ENCODE results near the gene CREB3.

DNA sequence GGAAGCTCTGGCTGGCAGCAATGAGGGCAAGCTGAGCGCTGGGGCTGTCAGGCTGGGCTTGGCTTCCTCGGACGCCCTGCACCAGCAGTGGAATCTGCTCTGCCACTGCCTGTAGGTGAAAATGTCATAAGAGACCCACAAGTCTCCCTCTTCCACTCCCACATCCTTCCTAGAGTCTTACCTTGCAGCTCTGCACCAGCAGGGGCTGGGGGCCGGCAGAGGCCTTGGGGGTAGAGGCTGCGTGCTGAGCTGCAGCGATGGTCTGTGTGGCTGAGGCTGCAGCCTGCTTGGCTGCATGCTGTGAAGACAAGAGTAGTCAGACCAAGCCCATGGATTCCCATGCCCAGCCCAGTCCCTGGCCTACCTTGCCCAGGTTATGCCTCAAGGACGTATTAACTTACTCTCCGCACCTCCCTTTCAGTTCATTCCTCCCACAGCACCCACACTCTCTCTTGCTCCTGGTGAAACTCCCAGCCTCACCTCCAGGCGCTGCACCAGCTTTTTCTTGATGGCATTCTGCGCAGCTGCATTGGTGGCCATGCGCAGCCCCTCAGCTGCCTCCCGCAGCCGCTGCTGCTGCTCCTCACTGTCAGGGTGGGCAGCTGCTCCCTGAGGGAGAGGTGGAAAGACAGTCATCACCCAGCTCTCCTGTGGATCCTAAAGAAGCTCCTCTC, 17.8 kb upstream of the CREB3 start:
- TF ChIP-seq, protein P1, sequence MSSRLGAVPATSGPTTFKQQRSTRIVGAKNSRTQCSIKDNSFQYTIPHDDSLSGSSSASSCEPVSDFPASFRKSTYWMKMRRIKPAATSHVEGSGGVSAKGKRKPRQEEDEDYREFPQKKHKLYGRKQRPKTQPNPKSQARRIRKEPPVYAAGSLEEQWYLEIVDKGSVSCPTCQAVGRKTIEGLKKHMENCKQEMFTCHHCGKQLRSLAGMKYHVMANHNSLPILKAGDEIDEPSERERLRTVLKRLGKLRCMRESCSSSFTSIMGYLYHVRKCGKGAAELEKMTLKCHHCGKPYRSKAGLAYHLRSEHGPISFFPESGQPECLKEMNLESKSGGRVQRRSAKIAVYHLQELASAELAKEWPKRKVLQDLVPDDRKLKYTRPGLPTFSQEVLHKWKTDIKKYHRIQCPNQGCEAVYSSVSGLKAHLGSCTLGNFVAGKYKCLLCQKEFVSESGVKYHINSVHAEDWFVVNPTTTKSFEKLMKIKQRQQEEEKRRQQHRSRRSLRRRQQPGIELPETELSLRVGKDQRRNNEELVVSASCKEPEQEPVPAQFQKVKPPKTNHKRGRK (tag; IDR thresholded peaks at IDR 0.05), result no peak
- TF ChIP-seq, protein P2, sequence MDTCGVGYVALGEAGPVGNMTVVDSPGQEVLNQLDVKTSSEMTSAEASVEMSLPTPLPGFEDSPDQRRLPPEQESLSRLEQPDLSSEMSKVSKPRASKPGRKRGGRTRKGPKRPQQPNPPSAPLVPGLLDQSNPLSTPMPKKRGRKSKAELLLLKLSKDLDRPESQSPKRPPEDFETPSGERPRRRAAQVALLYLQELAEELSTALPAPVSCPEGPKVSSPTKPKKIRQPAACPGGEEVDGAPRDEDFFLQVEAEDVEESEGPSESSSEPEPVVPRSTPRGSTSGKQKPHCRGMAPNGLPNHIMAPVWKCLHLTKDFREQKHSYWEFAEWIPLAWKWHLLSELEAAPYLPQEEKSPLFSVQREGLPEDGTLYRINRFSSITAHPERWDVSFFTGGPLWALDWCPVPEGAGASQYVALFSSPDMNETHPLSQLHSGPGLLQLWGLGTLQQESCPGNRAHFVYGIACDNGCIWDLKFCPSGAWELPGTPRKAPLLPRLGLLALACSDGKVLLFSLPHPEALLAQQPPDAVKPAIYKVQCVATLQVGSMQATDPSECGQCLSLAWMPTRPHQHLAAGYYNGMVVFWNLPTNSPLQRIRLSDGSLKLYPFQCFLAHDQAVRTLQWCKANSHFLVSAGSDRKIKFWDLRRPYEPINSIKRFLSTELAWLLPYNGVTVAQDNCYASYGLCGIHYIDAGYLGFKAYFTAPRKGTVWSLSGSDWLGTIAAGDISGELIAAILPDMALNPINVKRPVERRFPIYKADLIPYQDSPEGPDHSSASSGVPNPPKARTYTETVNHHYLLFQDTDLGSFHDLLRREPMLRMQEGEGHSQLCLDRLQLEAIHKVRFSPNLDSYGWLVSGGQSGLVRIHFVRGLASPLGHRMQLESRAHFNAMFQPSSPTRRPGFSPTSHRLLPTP (IDR thresholded peaks at IDR 0.05; ENCODE audit: borderline replicate concordance, extremely low read depth, insufficient read length), result no peak
- TF ChIP-seq, protein P3, sequence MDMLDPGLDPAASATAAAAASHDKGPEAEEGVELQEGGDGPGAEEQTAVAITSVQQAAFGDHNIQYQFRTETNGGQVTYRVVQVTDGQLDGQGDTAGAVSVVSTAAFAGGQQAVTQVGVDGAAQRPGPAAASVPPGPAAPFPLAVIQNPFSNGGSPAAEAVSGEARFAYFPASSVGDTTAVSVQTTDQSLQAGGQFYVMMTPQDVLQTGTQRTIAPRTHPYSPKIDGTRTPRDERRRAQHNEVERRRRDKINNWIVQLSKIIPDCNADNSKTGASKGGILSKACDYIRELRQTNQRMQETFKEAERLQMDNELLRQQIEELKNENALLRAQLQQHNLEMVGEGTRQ (CRISPR knock-in tag; IDR thresholded peaks at IDR 0.05), result no peak
- no peak for TF ChIP-seq POLR2AphosphoS5 (IDR thresholded peaks at IDR 0.05; ENCODE audit: control insufficient read depth, insufficient read depth, low read depth, low read length)
